ENCODE results near the gene COL4A5.

The COL4A5 gene

GRCh38 chrX:108437349-108438109, 2.1 kb upstream of the COL4A5 start:
- Histone ChIP-seq H3K4me2 (ENCODE audit: low read length) (no peak overlapping the region), H3K36me3 (ENCODE audit: control insufficient read depth, low read length) (no peaks in the 10 kb centered on the region)

GRCh38 chrX:108438110-108438623, 1.5 kb upstream of the COL4A5 start, which contains the start of gene COL4A6:
Gene COL4A6 (minus strand): TSS chrX:108438422. CDS start chrX:108438196, 226 bp downstream.
- Histone ChIP-seq H3K36me3 (ENCODE audit: control insufficient read depth, low read length) (no peaks in the 10 kb centered on the region), H4K20me1 (ENCODE audit: control insufficient read depth, insufficient read depth, low read depth, low read length) (no peaks in the 10 kb centered on the region), H3K27ac (ENCODE audit: low read depth, low read length) (no peak within 1 kb of the TSS), H3K9me2 (replicated peaks; ENCODE audit: control insufficient read depth, low read length) (no peaks in the 10 kb centered on the region), H3K4me2 (ENCODE audit: low read length) (no peak within 1 kb of the TSS), H3K79me2 (ENCODE audit: control insufficient read depth, low read length) (no peaks in the 10 kb centered on the region), H3K27me3 (ENCODE audit: control insufficient read depth, low read length) (no peaks in the 10 kb centered on the region), H3F3A (ENCODE audit: control insufficient read depth, insufficient read depth) (no peaks in the 10 kb centered on the region), H3K4me3 (ENCODE audit: low read length) (no peak within 1 kb of the TSS), H3K4me1 (ENCODE audit: control insufficient read depth, low read length) (no peaks in the 10 kb centered on the region), H3K9me3 (ENCODE audit: control insufficient read depth, insufficient read depth, low read length) (no peaks in the 10 kb centered on the region)
- TF ChIP-seq CTCF (IDR thresholded peaks at IDR 0.05; ENCODE audit: low read depth, low read length, poor library complexity, severe bottlenecking) (no peak), EZH2phosphoT487 (IDR thresholded peaks at IDR 0.05; ENCODE audit: borderline replicate concordance, low read length) (no peak)

More at GRCh38 chrX:108437349-108438109, 2.1 kb upstream of the COL4A5 start:
- Histone ChIP-seq H3K4me3 (ENCODE audit: low read length) (no peak overlapping the region), H3K9me2 (replicated peaks; ENCODE audit: control insufficient read depth, low read length) (no peaks in the 10 kb centered on the region), H4K20me1 (ENCODE audit: control insufficient read depth, insufficient read depth, low read depth, low read length) (no peaks in the 10 kb centered on the region), H3K27ac (ENCODE audit: low read depth, low read length) (no peak overlapping the region), H3K79me2 (ENCODE audit: control insufficient read depth, low read length) (no peaks in the 10 kb centered on the region), H3K9me3 (ENCODE audit: control insufficient read depth, insufficient read depth, low read length) (no peaks in the 10 kb centered on the region), H3F3A (ENCODE audit: control insufficient read depth, insufficient read depth) (no peaks in the 10 kb centered on the region), H3K4me1 (ENCODE audit: control insufficient read depth, low read length) (no peaks in the 10 kb centered on the region), H3K27me3 (ENCODE audit: control insufficient read depth, low read length) (no peaks in the 10 kb centered on the region)
- no peak for TF ChIP-seq EZH2phosphoT487 (IDR thresholded peaks at IDR 0.05; ENCODE audit: borderline replicate concordance, low read length)
- TF ChIP-seq CTCF (IDR thresholded peaks at IDR 0.05; ENCODE audit: low read depth, low read length, poor library complexity, severe bottlenecking), result no peak

- H4K20me1 ChIP-seq (ENCODE audit: control insufficient read depth, insufficient read depth, low read depth, low read length), result no peaks in the 10 kb centered on the region
- no peak overlapping the region for H3K27ac ChIP-seq (ENCODE audit: low read depth, low read length)
- no peak overlapping the region for H3K4me2 ChIP-seq (ENCODE audit: low read length)
- H3K9me2 ChIP-seq (replicated peaks; ENCODE audit: control insufficient read depth, low read length), result no peaks in the 10 kb centered on the region
- no peaks in the 10 kb centered on the region for H3K9me3 ChIP-seq (ENCODE audit: control insufficient read depth, insufficient read depth, low read length)
- no peaks in the 10 kb centered on the region for H3K4me1 ChIP-seq (ENCODE audit: control insufficient read depth, low read length)
- H3K27me3 ChIP-seq (ENCODE audit: control insufficient read depth, low read length), result no peaks in the 10 kb centered on the region
- TF ChIP-seq EZH2phosphoT487 (IDR thresholded peaks at IDR 0.05; ENCODE audit: borderline replicate concordance, low read length) (no peak), CTCF (IDR thresholded peaks at IDR 0.05; ENCODE audit: low read depth, low read length, poor library complexity, severe bottlenecking) (no peak)
- H3K36me3 ChIP-seq (ENCODE audit: control insufficient read depth, low read length), result no peaks in the 10 kb centered on the region
- H3K79me2 ChIP-seq (ENCODE audit: control insufficient read depth, low read length), result no peaks in the 10 kb centered on the region
- no peaks in the 10 kb centered on the region for H3F3A ChIP-seq (ENCODE audit: control insufficient read depth, insufficient read depth)
- H3K4me3 ChIP-seq (ENCODE audit: low read length), result no peak overlapping the region
Measured at GRCh38 chrX:108439961-108440696, 491 bp downstream of the COL4A5 start.

Data from DOHH2 (cell line).